ENCODE measurements around the gene CACNA2D4.

GRCh38 chr12:1884651-1885050 is 33.8 kb downstream of the CACNA2D4 start:
- TF ChIP-seq, protein P1, sequence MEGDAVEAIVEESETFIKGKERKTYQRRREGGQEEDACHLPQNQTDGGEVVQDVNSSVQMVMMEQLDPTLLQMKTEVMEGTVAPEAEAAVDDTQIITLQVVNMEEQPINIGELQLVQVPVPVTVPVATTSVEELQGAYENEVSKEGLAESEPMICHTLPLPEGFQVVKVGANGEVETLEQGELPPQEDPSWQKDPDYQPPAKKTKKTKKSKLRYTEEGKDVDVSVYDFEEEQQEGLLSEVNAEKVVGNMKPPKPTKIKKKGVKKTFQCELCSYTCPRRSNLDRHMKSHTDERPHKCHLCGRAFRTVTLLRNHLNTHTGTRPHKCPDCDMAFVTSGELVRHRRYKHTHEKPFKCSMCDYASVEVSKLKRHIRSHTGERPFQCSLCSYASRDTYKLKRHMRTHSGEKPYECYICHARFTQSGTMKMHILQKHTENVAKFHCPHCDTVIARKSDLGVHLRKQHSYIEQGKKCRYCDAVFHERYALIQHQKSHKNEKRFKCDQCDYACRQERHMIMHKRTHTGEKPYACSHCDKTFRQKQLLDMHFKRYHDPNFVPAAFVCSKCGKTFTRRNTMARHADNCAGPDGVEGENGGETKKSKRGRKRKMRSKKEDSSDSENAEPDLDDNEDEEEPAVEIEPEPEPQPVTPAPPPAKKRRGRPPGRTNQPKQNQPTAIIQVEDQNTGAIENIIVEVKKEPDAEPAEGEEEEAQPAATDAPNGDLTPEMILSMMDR (IDR thresholded peaks at IDR 0.05) = no peak
- TF ChIP-seq POLR2A (IDR thresholded peaks at IDR 0.05) = no peak

Measured in adrenal gland (tissue), 5 donors.